SU-DHL-6 (cell line): ENCODE results near the gene CTCF.

Experiments used
- EZH2phosphoT487 ChIP-seq: fragments of 200-600 bp; sonication (generic), shearing (Covaris generic); conservative IDR thresholded peaks from 2 replicates; pipeline ENCODE4 v1.6.1; 2018; ENCODE audit warnings: mild to moderate bottlenecking, antibody characterized with exemption, low read length, moderate library complexity, mixed read lengths
- TF ChIP-seq, protein P1 (sequence below): fragments of 200-600 bp; sonication (generic); IDR thresholded peaks from one replicate; pipeline ENCODE4 v1.5.1; 2017; ENCODE audit warnings: antibody characterized with exemption, mild to moderate bottlenecking, low read length, moderate library complexity; ENCODE audit not compliant: insufficient read depth, poor library complexity, severe bottlenecking

DNA sequence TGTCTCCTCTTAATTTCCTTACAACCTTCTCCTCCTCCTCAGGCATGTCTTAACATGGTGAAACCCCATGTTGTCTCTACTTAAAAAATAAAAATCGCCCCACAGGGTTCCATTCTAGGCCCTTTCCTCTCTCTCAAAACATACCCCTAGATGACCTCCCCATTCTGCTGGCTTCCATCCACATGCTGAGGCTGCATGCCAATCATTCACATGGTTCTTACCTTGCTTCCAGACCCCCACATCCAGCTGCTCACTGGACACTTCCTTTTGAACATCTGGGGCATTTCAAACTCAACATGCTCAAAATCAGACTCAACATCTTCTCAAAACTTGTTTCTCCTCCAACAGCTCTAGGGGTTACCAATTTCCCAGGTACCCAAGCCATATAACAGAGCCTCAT lies 12.4 kb upstream of the CTCF start:
- TF ChIP-seq, protein P1, sequence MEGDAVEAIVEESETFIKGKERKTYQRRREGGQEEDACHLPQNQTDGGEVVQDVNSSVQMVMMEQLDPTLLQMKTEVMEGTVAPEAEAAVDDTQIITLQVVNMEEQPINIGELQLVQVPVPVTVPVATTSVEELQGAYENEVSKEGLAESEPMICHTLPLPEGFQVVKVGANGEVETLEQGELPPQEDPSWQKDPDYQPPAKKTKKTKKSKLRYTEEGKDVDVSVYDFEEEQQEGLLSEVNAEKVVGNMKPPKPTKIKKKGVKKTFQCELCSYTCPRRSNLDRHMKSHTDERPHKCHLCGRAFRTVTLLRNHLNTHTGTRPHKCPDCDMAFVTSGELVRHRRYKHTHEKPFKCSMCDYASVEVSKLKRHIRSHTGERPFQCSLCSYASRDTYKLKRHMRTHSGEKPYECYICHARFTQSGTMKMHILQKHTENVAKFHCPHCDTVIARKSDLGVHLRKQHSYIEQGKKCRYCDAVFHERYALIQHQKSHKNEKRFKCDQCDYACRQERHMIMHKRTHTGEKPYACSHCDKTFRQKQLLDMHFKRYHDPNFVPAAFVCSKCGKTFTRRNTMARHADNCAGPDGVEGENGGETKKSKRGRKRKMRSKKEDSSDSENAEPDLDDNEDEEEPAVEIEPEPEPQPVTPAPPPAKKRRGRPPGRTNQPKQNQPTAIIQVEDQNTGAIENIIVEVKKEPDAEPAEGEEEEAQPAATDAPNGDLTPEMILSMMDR: no peak
- TF ChIP-seq EZH2phosphoT487: no peak
